GM19099 (cell line): ENCODE data around the gene MDP1.

Experiments
- POLR2A ChIP-seq: IDR thresholded peaks from 3 replicates; pipeline ENCODE4 v1.6.1; 2011; ENCODE audit warnings: low read depth; ENCODE audit not compliant: insufficient read length; ENCODE audit errors: extremely low read depth

MDP1 gene

GRCh38 chr14:24255931-24256711, 40.3 kb upstream of the MDP1 start:
- no peak for TF ChIP-seq POLR2A

- no peak for TF ChIP-seq POLR2A
These were observed 39.6 kb upstream of the MDP1 start for GRCh38 chr14:24255438-24255837.

GRCh38 chr14:24254630-24255392, 38.9 kb upstream of the MDP1 start:
- TF ChIP-seq POLR2A = no peak

- TF ChIP-seq POLR2A = no peak
These were observed 38.1 kb upstream of the MDP1 start for GRCh38 chr14:24253936-24254335.

- no peak for TF ChIP-seq POLR2A
These were observed 36.6 kb upstream of the MDP1 start for GRCh38 chr14:24252289-24253124.

GRCh38 chr14:24251880-24252288, 36.0 kb upstream of the MDP1 start:
- no peak for TF ChIP-seq POLR2A

GRCh38 chr14:24250354-24250753, 34.5 kb upstream of the MDP1 start:
- TF ChIP-seq POLR2A = no peak

- TF ChIP-seq POLR2A = no peak
These were observed 33.6 kb upstream of the MDP1 start for GRCh38 chr14:24249230-24250021.

GRCh38 chr14:24247422-24247821, 31.6 kb upstream of the MDP1 start:
- TF ChIP-seq POLR2A = no peak

- no peak for TF ChIP-seq POLR2A
These were observed 30.9 kb upstream of the MDP1 start for GRCh38 chr14:24246765-24247212.

- no peak for TF ChIP-seq POLR2A
These were observed 27.5 kb upstream of the MDP1 start for GRCh38 chr14:24243336-24243836.

- no peak for TF ChIP-seq POLR2A
These were observed 26.1 kb upstream of the MDP1 start for GRCh38 chr14:24241829-24242443.

GRCh38 chr14:24240110-24240918, 24.4 kb upstream of the MDP1 start:
- TF ChIP-seq POLR2A = no peak
